LHCN-M2 (cell line): Measurements from ENCODE around the gene SLC6A17. TPM values are rescaled to one million over a fixed set of nuclear protein-coding genes. Genes with fewer than 3 reads are reported as not detected.

Experiments used
- DNase-seq: peaks from one replicate; pipeline ENCODE4 v3.0.0-alpha.2; 2012; ENCODE audit warnings: low read depth
- total RNA-seq: library from RNA; depleted of rRNA; stranded (reverse); fragments of >200 nt; gene quantifications from 2 replicates; pipeline ENCODE4 v1.2.3, GENCODE V29; 2014

Gene SLC6A17
- total RNA-seq, 1 experiment from 2014 or later = 0.23 TPM

GRCh38 chr1:110218137-110218536 lies 67.8 kb downstream of the SLC6A17 start:
- DNase-seq = no peak

GRCh38 chr1:110218739-110219138 lies 68.4 kb downstream of the SLC6A17 start:
- no peak for DNase-seq

GRCh38 chr1:110220324-110220723 lies 70.0 kb downstream of the SLC6A17 start:
- no peak for DNase-seq

DNA sequence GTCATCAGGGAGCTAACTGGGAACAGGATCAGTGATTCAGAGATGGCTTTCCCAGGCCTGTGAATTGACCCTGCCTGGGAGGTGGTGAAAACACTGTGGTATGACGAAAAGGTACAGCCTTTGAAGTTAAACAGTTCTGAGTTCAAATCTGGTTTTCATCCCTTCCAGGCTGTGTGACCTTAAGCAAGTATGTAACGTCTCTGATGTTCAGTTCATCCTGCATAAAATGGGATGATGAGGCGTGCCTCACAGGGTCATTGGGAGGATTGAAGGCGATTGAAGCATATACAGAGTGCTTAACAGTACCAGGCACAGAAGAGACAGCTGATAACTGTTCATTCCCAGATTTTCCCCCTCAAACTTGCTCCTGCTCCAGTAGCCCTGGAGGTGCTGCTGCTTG lies 70.8 kb downstream of the SLC6A17 start:
- DNase-seq = no peak

DNA sequence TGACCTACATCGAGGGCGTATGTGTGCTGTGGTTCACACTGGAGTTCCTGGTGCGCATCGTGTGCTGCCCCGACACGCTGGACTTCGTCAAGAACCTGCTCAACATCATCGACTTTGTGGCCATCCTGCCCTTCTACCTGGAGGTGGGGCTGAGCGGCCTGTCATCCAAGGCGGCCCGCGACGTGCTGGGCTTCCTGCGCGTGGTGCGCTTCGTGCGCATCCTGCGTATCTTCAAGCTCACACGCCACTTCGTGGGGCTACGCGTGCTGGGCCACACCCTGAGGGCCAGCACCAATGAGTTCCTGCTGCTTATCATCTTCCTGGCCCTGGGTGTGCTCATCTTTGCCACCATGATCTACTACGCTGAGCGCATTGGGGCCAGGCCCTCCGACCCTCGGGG lies 72.8 kb downstream of the SLC6A17 start:
- no peak for DNase-seq

DNA sequence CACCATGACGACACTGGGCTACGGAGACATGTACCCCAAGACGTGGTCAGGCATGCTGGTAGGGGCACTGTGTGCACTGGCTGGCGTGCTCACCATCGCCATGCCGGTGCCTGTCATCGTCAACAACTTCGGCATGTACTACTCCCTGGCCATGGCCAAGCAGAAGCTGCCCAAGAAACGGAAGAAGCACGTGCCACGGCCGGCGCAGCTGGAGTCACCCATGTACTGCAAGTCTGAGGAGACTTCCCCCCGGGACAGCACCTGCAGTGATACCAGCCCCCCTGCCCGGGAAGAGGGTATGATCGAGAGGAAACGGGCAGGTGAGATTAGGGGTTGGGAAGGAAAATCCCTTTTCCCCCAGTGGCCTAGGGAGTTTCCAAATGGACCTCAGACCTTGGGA lies 73.3 kb downstream of the SLC6A17 start:
- DNase-seq = no peak

DNA sequence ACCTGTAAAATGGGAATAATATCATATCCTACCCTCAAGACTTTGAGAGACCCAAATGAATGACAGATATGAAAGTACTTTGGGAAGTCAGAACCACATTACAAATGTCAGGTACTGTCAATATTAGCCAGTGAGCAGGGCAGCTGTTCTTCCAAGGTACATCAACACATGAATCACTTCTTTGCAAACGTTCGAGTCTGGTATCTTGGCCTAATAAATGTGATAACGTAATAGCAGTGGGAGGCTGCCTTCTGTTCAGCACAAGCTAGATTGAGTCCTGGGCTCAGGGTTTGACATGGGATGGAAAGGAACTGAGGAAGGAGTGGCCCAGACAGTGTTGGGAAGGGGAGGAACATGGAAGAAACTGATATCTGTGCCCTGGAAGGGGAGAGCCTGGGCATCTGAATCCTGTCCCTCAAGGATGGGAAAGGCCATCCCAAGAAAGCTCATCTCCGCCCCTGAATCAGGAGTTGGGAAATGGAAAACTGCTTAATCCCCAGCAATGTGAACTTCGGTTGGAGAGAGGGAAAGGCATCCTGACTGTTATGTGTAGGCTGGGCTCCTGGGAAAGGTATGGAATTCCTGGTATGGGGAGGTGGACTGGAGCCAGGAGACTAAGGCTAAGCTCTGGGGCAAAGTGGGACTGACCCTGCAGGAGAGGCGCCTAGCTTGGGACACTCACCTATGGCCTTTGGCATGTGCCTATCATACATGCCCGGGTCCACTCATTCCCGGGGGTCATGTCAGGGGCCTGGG lies 74.1 kb downstream of the SLC6A17 start:
- no peak for DNase-seq

DNA sequence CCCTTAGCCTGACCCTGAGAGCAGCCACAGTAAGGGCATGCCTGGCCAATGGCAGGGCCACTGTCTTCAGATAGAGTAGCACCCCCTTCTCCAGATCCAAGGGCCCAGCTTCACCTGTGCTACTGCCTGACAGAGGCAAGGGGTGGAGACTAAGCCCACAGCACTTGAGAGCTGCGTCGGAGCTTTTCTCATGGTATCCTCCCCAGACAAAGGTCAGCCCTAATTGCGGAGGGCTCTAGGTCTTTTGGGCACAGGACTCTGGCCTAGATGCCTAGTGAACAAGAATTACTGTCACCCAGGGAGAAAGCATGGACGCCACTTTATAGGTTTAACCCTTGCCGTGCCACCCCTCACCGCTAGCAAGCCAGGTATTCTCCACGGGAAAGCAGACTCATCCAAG lies 74.9 kb downstream of the SLC6A17 start:
- no peak for DNase-seq

- DNase-seq = no peak
These were observed 75.6 kb downstream of the SLC6A17 start for GRCh38 chr1:110225756-110226404.

DNA sequence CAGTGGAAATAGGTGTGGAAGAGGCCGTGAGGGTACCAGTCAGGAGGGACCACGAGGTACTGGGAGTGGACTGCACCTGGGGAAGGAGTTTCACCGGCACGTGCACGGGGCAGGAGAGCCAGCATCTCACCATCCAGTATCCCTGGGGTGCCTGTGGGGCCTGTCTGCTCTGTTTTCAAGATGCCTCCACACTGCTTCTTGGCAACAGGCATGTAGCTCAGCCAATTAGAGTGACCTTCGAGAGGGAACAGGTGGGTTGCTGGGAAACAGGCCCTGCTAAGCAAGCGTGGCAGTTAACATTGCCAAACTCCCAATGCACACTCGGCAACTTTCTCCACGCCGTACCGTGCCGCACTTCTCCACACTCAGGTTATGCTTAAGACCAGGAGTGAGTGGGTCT lies 77.5 kb downstream of the SLC6A17 start:
- DNase-seq = no peak

DNA sequence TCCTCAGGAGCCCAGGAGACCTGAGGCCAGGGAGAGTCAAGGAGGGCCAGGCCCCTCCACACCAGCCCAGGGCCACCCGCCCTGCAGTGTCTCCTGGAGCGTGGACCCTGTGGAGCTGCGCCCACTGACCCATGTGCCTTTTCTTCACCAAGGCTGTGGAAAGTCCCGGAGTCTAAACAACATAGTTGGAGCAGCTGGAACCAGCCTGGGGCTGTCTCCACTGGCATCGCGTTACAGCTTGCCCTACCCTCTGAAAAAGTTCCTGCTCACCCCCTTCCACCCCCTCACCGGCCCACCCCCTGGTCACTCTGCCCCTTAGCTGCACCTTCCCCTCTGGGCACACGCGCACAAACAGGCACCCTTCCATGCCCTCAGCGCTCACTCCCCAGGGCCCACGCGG lies 78.1 kb downstream of the SLC6A17 start:
- no peak for DNase-seq

- no peak for DNase-seq
These were observed 78.6 kb downstream of the SLC6A17 start for GRCh38 chr1:110228869-110229268.

DNA sequence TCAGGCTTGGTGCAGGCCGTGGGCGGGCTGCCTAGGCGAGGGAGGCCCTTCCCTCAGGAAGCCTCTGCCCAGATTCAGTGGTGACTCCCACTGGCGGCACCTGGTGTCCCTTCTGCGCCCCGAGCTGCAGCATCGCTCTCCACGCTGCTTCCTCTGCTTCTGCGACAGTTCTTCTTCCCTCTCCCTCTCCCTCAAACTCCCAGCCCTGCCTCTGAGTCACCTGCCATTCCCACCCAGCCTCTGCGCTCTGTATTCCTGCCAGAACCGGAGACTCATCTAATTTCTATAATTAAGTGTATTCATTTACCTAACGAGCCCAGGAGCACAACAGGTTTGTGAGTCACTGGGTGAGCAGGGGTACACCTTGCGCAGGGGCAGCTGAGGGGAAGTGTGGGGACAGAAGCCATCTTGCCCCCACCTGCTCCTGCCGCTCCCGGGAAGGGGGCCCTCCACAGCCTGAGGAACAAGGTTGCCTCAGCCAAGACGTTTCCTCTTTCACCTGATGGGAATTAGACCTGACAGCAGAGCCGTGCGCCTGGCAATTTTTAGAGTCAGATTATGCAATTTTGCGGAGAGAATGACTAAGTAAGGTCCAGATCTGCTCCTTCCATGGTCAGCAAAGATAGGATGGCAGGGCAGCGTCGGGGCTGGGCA lies 79.2 kb downstream of the SLC6A17 start:
- no peak for DNase-seq

- DNase-seq = no peak
These were observed 80.3 kb downstream of the SLC6A17 start for GRCh38 chr1:110230381-110231199.

- DNase-seq = no peak
These were observed 83.6 kb downstream of the SLC6A17 start for GRCh38 chr1:110233861-110234260.

DNA sequence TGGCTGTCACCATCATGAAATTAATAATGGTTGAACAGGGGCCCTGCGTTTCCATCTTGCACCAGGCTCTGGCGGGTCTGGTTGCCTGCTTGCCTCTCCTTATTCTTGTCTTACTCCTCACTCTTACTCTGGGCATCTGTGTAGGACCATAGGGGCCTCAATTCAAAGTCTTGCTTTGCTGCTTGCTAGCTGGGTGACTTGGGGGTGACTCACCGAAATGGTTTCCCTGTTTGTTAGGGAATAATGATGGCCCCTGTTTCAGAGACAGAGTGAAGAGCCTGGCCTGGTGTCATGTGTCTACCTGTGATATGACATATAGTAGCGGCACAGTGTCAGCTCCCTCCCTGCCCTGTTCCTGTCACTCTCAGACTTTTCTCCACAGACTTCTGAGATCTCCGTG lies 84.4 kb downstream of the SLC6A17 start:
- DNase-seq = no peak

DNA sequence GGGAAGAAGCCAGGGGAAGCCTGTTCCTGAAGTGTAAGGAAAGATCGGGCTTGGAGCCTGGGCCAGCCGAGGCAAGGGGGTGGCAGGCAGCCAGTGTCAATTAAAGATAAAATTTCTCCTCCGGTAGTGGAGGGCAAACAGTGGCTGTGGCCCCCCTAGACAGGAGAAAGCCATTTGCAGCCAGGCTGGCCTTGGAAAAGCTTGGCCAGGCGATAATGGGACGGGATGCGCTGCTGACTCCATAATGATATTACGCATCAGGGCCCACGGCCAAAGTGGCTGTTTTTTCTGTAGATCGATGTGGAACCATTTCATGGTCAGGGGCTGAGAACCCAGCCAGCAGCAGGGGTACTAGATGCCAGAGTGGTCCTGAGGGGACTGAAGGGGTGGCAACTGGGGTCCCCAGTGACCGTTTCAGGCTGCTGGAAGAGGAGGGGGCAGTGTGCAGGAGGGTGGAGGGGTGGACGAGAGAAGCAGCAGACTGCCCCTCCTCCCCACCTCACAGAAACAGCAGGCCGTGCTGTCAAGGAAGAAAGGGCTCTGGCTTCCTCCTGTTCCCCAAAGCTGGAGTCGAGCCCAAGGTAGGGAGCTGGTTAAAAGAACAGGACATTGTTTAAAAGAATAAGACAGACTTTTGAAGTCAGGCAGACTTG lies 85.0 kb downstream of the SLC6A17 start:
- DNase-seq = no peak

DNA sequence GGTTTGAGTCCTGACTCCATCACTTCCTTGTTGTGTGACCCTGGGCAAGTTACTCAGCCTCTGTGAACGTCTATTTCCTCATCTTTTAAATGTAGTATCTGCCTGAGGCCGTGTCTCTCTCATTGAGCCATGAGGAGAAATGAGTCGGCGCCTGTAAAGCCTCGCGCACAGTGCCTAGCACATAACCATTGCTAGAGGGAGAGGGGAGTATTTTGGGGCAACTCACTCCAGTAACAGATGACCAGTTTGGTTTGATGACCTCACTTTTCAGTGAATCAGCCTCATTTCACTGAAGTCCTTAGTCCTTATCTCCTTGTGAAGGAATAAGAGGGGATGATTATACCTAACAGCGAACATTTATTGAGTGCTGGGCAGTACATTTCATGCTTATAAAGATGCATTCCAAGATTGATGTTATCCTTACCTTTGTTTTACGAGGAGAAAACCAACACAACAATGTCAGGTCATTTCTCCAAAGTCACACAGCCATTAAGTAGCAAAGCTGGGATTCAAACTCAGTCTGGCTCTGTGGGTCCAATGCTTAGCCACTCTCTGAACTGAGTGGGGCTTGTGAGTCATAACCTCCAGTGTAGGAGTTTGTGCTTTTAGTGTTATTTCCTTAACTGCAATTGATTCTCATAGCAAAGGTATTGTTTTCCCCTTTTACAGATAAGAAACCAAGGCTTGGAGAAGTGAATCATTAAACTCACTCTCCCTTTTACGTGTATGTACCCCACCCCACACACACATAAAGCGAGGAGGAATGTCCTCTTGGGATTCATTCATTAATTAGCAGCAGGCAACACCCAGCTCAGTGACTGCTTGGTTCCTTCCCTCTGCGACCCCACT lies 85.8 kb downstream of the SLC6A17 start:
- DNase-seq = peak; percentile 29

DNA sequence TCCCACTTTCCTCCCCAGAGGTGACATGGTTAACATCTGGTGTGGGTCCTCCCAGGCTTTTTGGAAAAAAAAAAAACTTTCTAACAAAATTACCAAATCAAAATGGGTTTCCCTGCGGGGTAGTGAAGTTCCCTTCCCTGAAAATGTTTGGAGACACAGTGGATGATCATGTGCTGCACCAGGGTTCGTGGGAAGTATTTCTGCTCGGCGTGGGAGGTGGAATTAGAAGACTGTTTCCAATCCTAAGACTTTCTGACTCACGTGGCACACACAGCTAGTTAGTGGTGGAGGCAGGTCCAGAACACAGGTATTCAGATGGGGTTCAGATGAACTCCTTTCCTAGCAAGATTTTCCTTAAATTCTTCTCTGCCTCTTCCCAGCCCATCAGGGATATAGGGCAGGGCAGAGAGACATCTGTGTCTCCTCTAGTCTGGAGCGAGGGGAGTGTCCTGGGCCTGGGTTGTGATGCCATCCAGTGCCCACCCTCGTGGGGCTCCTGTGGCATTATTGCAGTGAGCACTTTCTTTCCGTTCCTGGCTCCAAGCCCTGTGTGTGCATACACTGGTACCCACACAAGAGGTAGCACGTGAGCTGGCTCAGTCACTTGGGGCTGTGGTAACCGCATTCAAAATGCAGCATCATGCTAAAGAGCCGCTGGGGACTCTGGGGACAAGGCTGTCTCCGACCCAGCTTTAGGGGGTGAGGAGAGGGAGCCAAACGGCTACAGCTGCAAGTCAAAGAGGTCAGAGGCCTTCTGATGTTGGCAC lies 87.3 kb downstream of the SLC6A17 start:
- no peak for DNase-seq
